ENCODE measurements around the gene MAGI2.

Gene MAGI2

DNA sequence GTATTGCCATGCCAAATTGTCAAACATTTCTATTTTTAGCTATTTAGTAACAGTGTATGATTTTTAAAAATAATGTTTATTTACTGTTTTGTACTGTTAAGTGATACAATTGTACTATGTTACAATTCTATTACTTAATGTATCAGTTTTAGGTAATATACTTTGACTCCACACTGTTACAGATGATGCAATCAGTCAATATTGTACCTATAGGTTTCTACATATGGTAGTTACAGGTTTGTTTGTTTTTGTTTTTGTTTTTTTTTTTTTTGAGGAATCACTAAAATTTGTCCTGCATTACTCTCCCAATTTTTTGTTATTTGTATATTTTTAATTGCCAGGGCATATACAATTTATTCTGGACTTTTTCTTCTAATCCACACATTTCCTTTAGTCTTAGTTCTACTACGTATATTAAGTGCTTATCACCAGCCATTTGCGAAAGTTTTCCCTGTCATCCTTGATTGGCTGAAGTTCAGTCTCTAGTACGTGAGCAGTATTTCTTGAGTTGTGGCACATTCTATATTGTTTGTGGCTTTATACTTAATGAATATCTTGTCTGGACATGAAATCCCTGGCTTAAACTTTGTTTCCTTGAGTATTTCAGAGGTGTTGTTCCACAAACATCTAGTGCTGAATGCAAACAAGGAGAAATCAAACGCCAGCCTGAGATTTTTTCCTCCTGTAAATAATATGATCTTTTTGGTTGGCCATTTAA, 114.1 kb downstream of the MAGI2 start:
- H3K4me2 ChIP-seq (ENCODE audit: low read depth, low read length, poor library complexity, severe bottlenecking) = no peak overlapping the region
- no peaks in the 10 kb centered on the region for H3K79me2 ChIP-seq (ENCODE audit: insufficient read depth, low read length)
- no peaks in the 10 kb centered on the region for H3K27me3 ChIP-seq (ENCODE audit: low read length)
- TF ChIP-seq EZH2phosphoT487 (conservative IDR thresholded peaks at IDR 0.05; ENCODE audit: low read length) = no peak
- TF ChIP-seq, protein P1, sequence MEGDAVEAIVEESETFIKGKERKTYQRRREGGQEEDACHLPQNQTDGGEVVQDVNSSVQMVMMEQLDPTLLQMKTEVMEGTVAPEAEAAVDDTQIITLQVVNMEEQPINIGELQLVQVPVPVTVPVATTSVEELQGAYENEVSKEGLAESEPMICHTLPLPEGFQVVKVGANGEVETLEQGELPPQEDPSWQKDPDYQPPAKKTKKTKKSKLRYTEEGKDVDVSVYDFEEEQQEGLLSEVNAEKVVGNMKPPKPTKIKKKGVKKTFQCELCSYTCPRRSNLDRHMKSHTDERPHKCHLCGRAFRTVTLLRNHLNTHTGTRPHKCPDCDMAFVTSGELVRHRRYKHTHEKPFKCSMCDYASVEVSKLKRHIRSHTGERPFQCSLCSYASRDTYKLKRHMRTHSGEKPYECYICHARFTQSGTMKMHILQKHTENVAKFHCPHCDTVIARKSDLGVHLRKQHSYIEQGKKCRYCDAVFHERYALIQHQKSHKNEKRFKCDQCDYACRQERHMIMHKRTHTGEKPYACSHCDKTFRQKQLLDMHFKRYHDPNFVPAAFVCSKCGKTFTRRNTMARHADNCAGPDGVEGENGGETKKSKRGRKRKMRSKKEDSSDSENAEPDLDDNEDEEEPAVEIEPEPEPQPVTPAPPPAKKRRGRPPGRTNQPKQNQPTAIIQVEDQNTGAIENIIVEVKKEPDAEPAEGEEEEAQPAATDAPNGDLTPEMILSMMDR (IDR thresholded peaks at IDR 0.05; ENCODE audit: insufficient read depth, low read length, poor library complexity, severe bottlenecking) = no peak
- no peak overlapping the region for H2AFZ ChIP-seq (ENCODE audit: low read depth, low read length, severe bottlenecking)
- H3K4me3 ChIP-seq (ENCODE audit: insufficient read depth, low read length, poor library complexity, severe bottlenecking) = no peak overlapping the region
- no peak overlapping the region for H3K27ac ChIP-seq (ENCODE audit: low read depth, low read length)
- no peaks in the 10 kb centered on the region for H4K20me1 ChIP-seq (ENCODE audit: low read depth, low read length)
- no peaks in the 10 kb centered on the region for H3K9me3 ChIP-seq (ENCODE audit: insufficient read depth, low read length)
- no peaks in the 10 kb centered on the region for H3K36me3 ChIP-seq (ENCODE audit: low read length)
- no peak overlapping the region for H3K9ac ChIP-seq (ENCODE audit: low read length)
- no peaks in the 10 kb centered on the region for H3F3A ChIP-seq (ENCODE audit: insufficient read depth)
- no peaks in the 10 kb centered on the region for H3K9me2 ChIP-seq (replicated peaks; ENCODE audit: insufficient read depth, low read length)

DNA sequence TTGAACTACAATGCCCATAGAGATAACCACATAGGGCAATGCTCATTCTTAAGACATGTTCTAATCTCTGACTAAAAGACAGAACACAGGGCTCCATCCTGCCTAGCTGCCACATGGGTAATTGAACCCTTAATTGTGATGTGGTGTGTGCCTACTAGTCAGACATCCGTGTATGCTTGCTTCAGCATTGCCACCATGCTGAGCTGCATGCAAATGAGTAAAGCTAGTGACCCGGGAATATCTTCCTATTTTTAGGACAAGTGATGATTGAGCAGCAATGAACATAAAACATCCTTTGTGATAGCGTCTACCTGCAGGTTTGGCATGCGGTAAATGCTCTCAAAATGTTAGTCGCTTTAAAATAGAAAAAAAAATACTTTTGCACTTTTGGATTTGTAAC, 115.8 kb downstream of the MAGI2 start:
- no peaks in the 10 kb centered on the region for H4K20me1 ChIP-seq (ENCODE audit: low read depth, low read length)
- no peak overlapping the region for H3K4me3 ChIP-seq (ENCODE audit: insufficient read depth, low read length, poor library complexity, severe bottlenecking)

DNA sequence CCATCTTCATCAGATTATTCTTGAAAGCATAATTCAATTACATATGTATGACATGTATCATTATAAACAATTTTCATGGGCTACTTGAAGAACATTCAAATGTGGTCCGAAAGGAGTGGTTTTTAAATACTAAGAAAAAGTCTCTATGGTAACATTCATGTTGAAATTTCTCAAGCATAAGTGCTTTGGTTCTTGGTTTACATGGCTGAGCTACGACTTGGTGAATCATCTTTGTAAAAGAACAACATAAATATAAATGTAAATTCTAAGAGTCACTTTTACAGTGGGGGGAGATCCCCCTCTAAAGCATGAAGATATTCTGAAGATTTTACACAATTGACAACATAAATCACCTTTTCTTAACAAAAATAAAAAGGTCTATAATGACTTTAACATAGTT, 118.6 kb downstream of the MAGI2 start:
- Histone ChIP-seq H4K20me1 (ENCODE audit: low read depth, low read length) (no peaks in the 10 kb centered on the region), H3K27me3 (ENCODE audit: low read length) (no peaks in the 10 kb centered on the region), H3K79me2 (ENCODE audit: insufficient read depth, low read length) (no peaks in the 10 kb centered on the region), H3K9me3 (ENCODE audit: insufficient read depth, low read length) (no peaks in the 10 kb centered on the region), H3F3A (ENCODE audit: insufficient read depth) (no peaks in the 10 kb centered on the region), H3K9me2 (replicated peaks; ENCODE audit: insufficient read depth, low read length) (no peaks in the 10 kb centered on the region), H3K9ac (ENCODE audit: low read length) (no peak overlapping the region), H2AFZ (ENCODE audit: low read depth, low read length, severe bottlenecking) (no peak overlapping the region), H3K27ac (ENCODE audit: low read depth, low read length) (no peak overlapping the region), H3K4me3 (ENCODE audit: insufficient read depth, low read length, poor library complexity, severe bottlenecking) (no peak overlapping the region), H3K36me3 (ENCODE audit: low read length) (no peaks in the 10 kb centered on the region), H3K4me2 (ENCODE audit: low read depth, low read length, poor library complexity, severe bottlenecking) (no peak overlapping the region)
- TF ChIP-seq, protein P1 (IDR thresholded peaks at IDR 0.05; ENCODE audit: insufficient read depth, low read length, poor library complexity, severe bottlenecking) = no peak
- no peak for TF ChIP-seq EZH2phosphoT487 (conservative IDR thresholded peaks at IDR 0.05; ENCODE audit: low read length)

More for the DNA sequence above, 115.8 kb downstream of the MAGI2 start:
- Histone ChIP-seq H2AFZ (ENCODE audit: low read depth, low read length, severe bottlenecking) (no peak overlapping the region), H3K4me2 (ENCODE audit: low read depth, low read length, poor library complexity, severe bottlenecking) (no peak overlapping the region), H3K79me2 (ENCODE audit: insufficient read depth, low read length) (no peaks in the 10 kb centered on the region), H3K9ac (ENCODE audit: low read length) (no peak overlapping the region), H3K36me3 (ENCODE audit: low read length) (no peaks in the 10 kb centered on the region), H3K27me3 (ENCODE audit: low read length) (no peaks in the 10 kb centered on the region), H3K27ac (ENCODE audit: low read depth, low read length) (no peak overlapping the region), H3K9me3 (ENCODE audit: insufficient read depth, low read length) (no peaks in the 10 kb centered on the region), H3F3A (ENCODE audit: insufficient read depth) (no peaks in the 10 kb centered on the region), H3K9me2 (replicated peaks; ENCODE audit: insufficient read depth, low read length) (no peaks in the 10 kb centered on the region)
- TF ChIP-seq, protein P1 (IDR thresholded peaks at IDR 0.05; ENCODE audit: insufficient read depth, low read length, poor library complexity, severe bottlenecking) = no peak
- no peak for TF ChIP-seq EZH2phosphoT487 (conservative IDR thresholded peaks at IDR 0.05; ENCODE audit: low read length)
